Islet of Langerhans (tissue), 1 donor: ENCODE data around the gene FGF8.

Source experiments
- FAIRE-seq: peaks from one replicate; lab custom pipeline; 2011; peaks lifted over from hg19 to GRCh38; lab: Jason Lieb, UNC

FGF8 gene

GRCh38 chr10:101768791-101769170 lies 7.1 kb downstream of the FGF8 start:
- FAIRE-seq = no peak

DNA sequence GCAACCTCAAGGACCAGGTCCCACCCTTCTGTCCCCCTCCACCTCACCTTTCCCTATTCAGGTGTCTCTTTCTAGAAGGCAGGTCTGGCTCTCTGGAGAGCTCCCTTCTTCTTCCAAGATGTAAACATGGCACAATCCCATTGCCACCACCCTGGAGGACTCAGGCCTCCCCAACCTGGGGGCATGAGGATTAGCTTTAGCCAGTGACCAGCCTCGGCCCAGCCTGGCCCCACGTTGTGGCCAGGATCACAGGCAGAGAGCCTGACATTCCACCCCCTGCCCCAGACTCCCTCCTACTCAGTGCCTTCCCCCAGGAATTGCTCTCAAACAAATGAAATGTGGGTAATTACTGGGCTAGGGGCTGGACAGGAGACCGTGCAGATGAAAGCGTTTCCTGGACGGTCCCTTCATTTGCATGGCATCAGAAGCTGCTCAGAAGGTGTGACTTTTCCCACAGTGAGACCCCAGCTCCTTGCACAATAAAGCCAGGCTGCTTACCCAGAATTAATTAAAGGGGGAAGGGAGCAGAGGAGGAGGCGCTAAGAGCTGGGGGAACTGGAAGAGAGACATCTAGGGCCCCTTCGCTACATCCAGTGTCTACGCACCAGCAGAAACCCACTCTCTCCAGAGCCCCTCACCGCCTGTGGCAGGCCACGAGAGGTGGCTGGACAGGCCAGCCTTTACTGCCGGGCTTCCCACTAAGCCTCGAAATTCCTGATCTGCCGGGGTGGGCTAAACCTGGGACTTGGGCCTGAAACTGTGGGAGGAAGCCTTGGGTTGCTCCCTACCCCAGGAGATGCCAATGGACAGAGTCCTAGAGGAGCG lies 7.7 kb downstream of the FGF8 start:
- no peak for FAIRE-seq

GRCh38 chr10:101767600-101767945 lies 8.3 kb downstream of the FGF8 start:
- no peak for FAIRE-seq

GRCh38 chr10:101766753-101767599 lies 8.9 kb downstream of the FGF8 start:
- no peak for FAIRE-seq

DNA sequence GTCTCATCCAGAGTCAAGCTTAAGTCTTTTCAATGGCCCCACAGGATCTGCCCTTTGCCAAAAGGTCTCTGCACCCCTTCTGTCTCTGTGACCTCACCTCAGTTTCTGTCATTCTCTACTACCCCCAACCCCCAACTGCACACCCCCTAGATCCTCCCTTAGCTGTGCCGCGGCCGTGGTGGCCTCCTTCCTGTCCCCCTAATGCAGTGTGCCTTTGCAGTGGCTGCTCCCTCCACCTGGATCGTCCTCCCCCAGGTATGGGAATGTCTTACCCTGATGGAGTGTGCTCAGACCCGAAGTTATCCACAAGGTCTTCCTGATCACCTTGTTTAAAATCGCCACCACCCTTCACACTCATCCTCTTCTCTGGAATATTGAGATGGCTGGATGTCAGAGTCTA lies 9.6 kb downstream of the FGF8 start:
- FAIRE-seq = no peak

- no peak for FAIRE-seq
Observed at GRCh38 chr10:101763141-101763846, 12.6 kb downstream of the FGF8 start.

DNA sequence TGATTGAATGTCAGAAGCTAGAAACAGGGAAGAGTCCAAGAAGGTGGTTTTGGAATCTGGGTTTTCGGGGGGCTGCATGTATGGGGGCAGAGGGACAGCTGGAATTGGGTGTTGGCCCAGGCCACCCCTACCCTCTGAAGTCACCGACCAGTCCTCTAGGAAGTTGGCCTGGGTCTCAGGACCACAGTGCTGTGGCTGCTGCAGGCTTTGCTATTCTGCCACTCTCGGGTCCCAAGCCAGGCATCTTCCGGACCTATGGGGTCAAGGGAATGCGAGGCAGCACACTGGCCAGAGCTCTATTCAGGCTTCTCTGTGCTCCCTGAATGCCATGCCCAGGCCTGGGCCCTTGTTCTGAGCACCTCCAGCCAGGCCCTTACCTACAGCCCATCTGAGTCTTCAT lies 13.2 kb downstream of the FGF8 start:
- no peak for FAIRE-seq

DNA sequence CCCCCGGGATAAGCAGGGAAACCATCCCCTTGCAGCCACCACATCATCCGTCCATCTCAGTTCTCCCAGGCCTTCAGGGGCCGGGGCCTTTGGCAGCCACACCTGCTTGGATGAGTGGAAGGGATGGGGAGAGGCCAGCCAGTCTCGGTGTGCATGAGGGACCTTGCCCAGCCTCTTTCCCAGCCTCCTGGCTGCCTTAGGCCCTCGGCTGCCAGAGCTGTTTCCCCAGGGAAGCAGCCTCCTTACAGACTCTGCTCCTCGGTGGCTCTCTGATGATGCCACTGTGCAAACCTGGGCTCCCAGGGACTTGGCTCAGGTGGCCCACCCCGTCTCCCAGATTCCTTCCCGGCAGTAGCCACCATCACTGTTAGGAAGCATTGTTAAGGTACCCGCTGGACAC lies 14.7 kb downstream of the FGF8 start:
- FAIRE-seq = no peak

GRCh38 chr10:101760510-101760909 lies 15.4 kb downstream of the FGF8 start:
- no peak for FAIRE-seq

- no peak for FAIRE-seq
Observed at GRCh38 chr10:101759309-101760247, 16.3 kb downstream of the FGF8 start.

GRCh38 chr10:101758858-101759257 lies 17.1 kb downstream of the FGF8 start:
- no peak for FAIRE-seq

DNA sequence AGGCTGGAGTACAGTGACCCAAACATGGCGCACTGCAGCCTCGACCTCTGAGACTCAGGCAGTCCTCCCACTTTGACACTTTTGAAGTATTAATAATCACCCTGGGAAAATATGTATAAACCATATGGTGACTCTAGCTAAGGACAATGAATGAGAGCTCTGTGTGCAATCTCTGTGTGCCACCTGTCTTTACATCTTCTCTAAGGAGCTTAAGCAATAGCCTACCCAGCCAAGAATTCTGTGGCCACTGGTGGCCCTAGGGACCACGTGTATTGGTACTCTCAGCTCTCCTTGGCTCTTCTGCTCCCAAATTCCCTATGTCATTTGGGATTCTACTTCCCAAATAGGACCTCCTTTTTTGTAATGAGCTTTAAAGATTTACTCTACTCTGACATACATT lies 23.7 kb downstream of the FGF8 start:
- FAIRE-seq = no peak

GRCh38 chr10:101749047-101750016 lies 26.6 kb downstream of the FGF8 start:
- no peak for FAIRE-seq

DNA sequence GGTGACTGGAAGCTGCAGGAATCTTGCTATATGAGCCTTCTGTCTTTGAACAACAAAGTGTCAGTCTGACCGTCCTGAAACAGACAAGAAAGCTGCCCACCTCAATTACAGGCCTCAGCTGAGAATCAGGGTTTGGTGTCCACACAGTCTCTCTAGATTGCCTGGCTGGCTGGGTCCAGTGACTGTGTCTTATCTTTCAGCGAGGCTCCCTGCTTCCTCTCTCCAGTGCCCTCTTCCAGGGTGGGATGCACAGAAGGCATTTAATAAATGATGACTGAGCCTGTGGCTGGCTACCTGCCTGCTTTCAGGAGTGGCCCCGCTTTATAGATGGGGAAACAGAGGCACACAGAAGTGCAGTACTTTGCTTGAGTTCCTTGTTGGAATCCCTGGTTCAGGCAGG lies 27.4 kb downstream of the FGF8 start:
- FAIRE-seq = no peak

DNA sequence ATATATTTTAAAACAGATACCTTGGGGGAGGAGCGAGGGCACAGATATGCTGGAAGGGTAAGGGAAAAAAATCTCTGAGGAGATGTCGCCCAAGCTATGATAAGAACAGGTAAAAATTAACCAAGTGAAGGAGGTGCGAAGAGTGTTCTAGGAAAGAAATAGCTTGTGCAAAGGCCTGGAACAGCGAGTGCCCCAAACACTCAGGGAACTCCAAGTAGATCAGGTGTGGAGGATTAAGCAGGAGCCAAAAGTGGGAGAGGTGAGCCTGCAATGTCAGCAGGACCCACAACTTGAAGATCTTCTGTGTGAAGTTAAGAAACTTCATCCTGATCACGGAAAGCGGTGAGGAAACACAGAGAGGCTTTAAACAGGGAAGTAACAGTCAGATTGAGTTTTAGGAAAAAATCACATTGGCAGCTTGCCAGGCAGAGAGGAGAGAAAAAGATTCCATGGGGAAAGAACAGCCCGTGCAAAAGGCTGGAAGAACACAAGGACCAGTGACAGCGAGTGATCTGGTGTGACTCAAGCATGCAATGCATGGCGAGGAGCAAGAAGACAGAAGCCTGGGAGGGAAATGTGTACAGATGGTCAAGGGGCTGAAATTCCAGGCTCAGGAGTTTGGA lies 30.7 kb downstream of the FGF8 start:
- FAIRE-seq = no peak

DNA sequence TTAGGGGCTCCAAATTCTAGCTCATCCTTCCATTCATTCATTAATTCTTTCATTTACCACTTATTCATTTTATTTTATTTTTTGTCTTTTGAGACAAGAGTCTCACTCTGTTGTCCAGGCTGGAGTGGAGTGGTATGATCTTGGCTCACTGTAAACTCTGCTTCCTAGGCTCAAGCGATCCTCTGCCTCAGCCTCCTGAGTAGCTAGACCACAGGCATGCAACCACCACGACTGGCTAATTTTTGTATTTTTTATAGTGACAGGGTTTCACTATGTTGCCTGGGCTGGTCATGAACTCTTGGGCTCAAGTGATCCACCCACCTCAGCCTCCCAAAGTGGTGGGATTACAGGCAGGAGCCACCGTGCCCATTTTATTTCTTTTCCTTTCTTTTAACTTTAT lies 31.6 kb downstream of the FGF8 start:
- no peak for FAIRE-seq

DNA sequence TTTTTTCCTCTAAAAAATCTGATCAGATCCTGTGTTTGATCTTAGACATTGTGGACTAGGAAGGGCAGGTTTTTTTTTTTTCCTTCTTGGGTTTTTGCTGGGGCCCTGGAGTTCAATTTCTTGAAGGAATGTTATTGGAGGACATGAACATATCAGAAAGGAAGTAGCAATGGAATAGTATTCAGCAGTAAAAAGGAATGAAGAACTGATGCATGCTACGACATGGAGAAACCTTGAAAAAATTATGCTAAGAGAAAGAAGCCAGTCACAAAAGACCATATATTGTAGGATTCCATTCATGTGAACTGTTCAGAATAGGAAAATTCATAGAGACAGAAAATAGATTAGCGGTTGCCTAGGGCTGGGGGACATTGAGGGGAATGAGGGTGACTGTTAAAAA lies 34.0 kb downstream of the FGF8 start:
- no peak for FAIRE-seq

GRCh38 chr10:101736666-101737065 lies 39.2 kb downstream of the FGF8 start:
- no peak for FAIRE-seq

DNA sequence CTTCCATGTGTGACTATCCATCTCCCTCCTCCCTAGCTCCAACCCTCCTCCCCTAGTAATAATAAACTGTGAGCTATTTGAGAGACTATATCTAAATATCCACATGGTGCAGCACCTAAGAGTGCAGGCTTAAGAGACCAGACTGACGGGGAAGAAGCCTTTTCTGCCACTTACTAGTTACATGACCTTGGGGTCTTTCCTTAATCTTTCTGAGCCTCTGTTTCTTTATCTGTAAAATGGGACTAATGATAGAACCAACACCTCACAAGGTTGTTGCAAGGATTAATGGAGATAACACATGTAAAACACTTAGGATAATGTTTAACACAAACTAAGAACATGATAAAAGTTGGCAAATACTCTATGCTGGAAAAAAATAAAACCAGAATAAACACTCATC lies 43.8 kb downstream of the FGF8 start:
- FAIRE-seq = no peak

- FAIRE-seq = no peak
Observed at GRCh38 chr10:101726115-101726387, 49.9 kb downstream of the FGF8 start.
